ENCODE data around the gene EXOC4. TPM values are rescaled to one million over a fixed set of nuclear protein-coding genes. Genes with fewer than 3 reads are reported as not detected.
A peak's percentile ranks its signal among the peaks of the same experiment; 100 is the strongest.

Gene EXOC4
- total RNA-seq, 1 experiment from 2014 or later: 75.8 TPM

GRCh38 chr7:133293384-133294160 is 40.7 kb downstream of the EXOC4 start:
- DNase-seq: no peak
- no peak overlapping the region for H3K18ac ChIP-seq (ENCODE audit: insufficient read length, low read depth, low read length)
- H4K5ac ChIP-seq (ENCODE audit: insufficient read length, low read depth, low read length): no peak overlapping the region
- no peak overlapping the region for H2BK15ac ChIP-seq (ENCODE audit: low read depth, low read length)
- Mint-ChIP-seq H3K4me3 (no peak overlapping the region), H3K36me3 (ENCODE audit: insufficient read depth in 1 of 3, low read depth in 3 of 3) (peaks cover 7 to 27% (median 25%) of the 10 kb centered on the region in 3 experiments), H3K27me3 (ENCODE audit: low read depth) (no peaks in the 10 kb centered on the region), H3K4me1 (peaks cover 11 to 20% of the 10 kb centered on the region in 2 experiments), H3K27ac (peak overlapping the region in 1 of 3 experiments; percentile 34; a peak in 1 of 7 replicates), H3K9me3 (no peaks in the 10 kb centered on the region)
- no peak overlapping the region for H3K9ac ChIP-seq (ENCODE audit: extremely low read depth, insufficient read length, low read length)
- no CpG with 5 or more reads among the region's 6 CpGs for WGBS (ENCODE audit: extremely low coverage, insufficient read length, low lambda C conversion rate)
- H4K91ac ChIP-seq (ENCODE audit: insufficient read length, low read depth, low read length): no peak overlapping the region
- H4K8ac ChIP-seq (replicated peaks; ENCODE audit: insufficient read length, low read depth, low read length): no peak overlapping the region
- H3K14ac ChIP-seq (ENCODE audit: insufficient read depth, low read length): no peak overlapping the region
- H3K56ac ChIP-seq (ENCODE audit: insufficient read length, low read depth, low read length): no peak overlapping the region
- no peak overlapping the region for H2AK5ac ChIP-seq (ENCODE audit: insufficient read length, low read length)
- no peak overlapping the region for H2BK20ac ChIP-seq (ENCODE audit: low read depth, low read length, poor library complexity, severe bottlenecking)
- H3T11ph ChIP-seq (ENCODE audit: low read length): no peak overlapping the region
- no peaks in the 10 kb centered on the region for H3K23me2 ChIP-seq (ENCODE audit: insufficient read length, low read depth, low read length, poor library complexity, severe bottlenecking)
- H3K4ac ChIP-seq (ENCODE audit: low read depth, low read length): no peak overlapping the region
- no peak overlapping the region for H2BK5ac ChIP-seq (ENCODE audit: insufficient read length, low read length)
- no peak overlapping the region for H3K23ac ChIP-seq (ENCODE audit: insufficient read length, low read depth, low read length)
- H3K4me1 ChIP-seq (ENCODE audit: insufficient read depth, low read length): no peaks in the 10 kb centered on the region; the same call in 1 of the 2 replicates
- H3K27me3 ChIP-seq (ENCODE audit: insufficient read depth, low read length): no peaks in the 10 kb centered on the region
- no peaks in the 10 kb centered on the region for H3K79me1 ChIP-seq (ENCODE audit: insufficient read depth, low read depth, low read length, poor library complexity, severe bottlenecking)
- H2BK120ac ChIP-seq (ENCODE audit: low read depth, low read length, poor library complexity, severe bottlenecking): no peak overlapping the region
- H3K9me3 ChIP-seq (ENCODE audit: control insufficient read depth, low read depth, low read length): no peaks in the 10 kb centered on the region
- H3K4me2 ChIP-seq (ENCODE audit: insufficient read depth, insufficient read length, low read length): no peak overlapping the region
- no peaks in the 10 kb centered on the region for H4K20me1 ChIP-seq (ENCODE audit: control insufficient read depth, insufficient read depth, insufficient read length)
- no peaks in the 10 kb centered on the region for H3K79me2 ChIP-seq (ENCODE audit: insufficient read depth, low read length)
- H2AFZ ChIP-seq (ENCODE audit: low read length): no peak overlapping the region
- no peak for TF ChIP-seq CTCF (conservative IDR thresholded peaks at IDR 0.05)
- H3K27ac ChIP-seq (ENCODE audit: insufficient read length, low read depth, low read length): no peak overlapping the region
- H2BK12ac ChIP-seq (ENCODE audit: insufficient read length, low read depth, low read length): no peak overlapping the region
